ENCODE measurements around the gene EFCAB5. TPM values are rescaled to one million over a fixed set of nuclear protein-coding genes. Genes with fewer than 3 reads are reported as not detected.

EFCAB5 gene
- total and polyA plus RNA-seq, 4 donors = under 0.01 to 0.05 TPM; not detected in 2

GRCh38 chr17:29918016-29918415, 23.4 kb upstream of the EFCAB5 start:
- no peaks in the 10 kb centered on the region for H3K36me3 ChIP-seq (ENCODE audit: control insufficient read depth in 4 of 4, insufficient read depth in 3 of 4, low read depth in 1 of 4, low read length in 3 of 4)
- no peak for TF ChIP-seq CTCF (IDR thresholded peaks at IDR 0.05; ENCODE audit: low read depth, low read length, missing input control)
- no peak for TF ChIP-seq HNF4A (conservative IDR thresholded peaks at IDR 0.05)
- TF ChIP-seq GABPA (IDR thresholded peaks at IDR 0.05 in 1 of 2, conservative IDR thresholded peaks at IDR 0.05 in 1 of 2) = no peak
- no peak for TF ChIP-seq YY1 (IDR thresholded peaks at IDR 0.05)
- no peak for TF ChIP-seq TAF1 (conservative IDR thresholded peaks at IDR 0.05)
- TF ChIP-seq EGR1 (IDR thresholded peaks at IDR 0.05; ENCODE audit: low read depth in 2 of 2) = no peak
- TF ChIP-seq, protein P1, sequence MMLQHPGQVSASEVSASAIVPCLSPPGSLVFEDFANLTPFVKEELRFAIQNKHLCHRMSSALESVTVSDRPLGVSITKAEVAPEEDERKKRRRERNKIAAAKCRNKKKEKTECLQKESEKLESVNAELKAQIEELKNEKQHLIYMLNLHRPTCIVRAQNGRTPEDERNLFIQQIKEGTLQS (IDR thresholded peaks at IDR 0.05) = no peak
- no peak for TF ChIP-seq FOXA2 (IDR thresholded peaks at IDR 0.05)
- TF ChIP-seq, protein P2, sequence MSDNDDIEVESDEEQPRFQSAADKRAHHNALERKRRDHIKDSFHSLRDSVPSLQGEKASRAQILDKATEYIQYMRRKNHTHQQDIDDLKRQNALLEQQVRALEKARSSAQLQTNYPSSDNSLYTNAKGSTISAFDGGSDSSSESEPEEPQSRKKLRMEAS (IDR thresholded peaks at IDR 0.05) = no peak
- TF ChIP-seq REST (IDR thresholded peaks at IDR 0.05) = no peak
- no peak for TF ChIP-seq ZBTB33 (IDR thresholded peaks at IDR 0.05)
- no peak for TF ChIP-seq SP1 (IDR thresholded peaks at IDR 0.05)
- no peak for TF ChIP-seq FOXA1 (IDR thresholded peaks at IDR 0.05)
- no peak for TF ChIP-seq NR2F2 (IDR thresholded peaks at IDR 0.05)
- no peak overlapping the region for H3K9ac ChIP-seq (ENCODE audit: low read depth in 1 of 2, low read length in 2 of 2)
- H3K27ac ChIP-seq (ENCODE audit: low read depth in 1 of 2, low read length in 2 of 2) = no peak overlapping the region
- H3K27me3 ChIP-seq (ENCODE audit: control insufficient read depth in 4 of 4, insufficient read depth in 4 of 4, low read length in 3 of 4) = no peaks in the 10 kb centered on the region
- no peak overlapping the region for H3K4me3 ChIP-seq (ENCODE audit: low read depth in 1 of 3, low read length in 3 of 3)
- no peak for DNase-seq (ENCODE audit: low spot score)
- peaks cover 0 to 4% (median 0%) of the 10 kb centered on the region in 4 donors for H3K4me1 ChIP-seq (ENCODE audit: control insufficient read depth in 4 of 4, insufficient read depth in 4 of 4, low read length in 3 of 4)
- no peaks in the 10 kb centered on the region for H3K9me3 ChIP-seq (ENCODE audit: control insufficient read depth in 4 of 4, low read length in 3 of 4)
- WGBS = 96% methylated on average over 1 of the region's 1 CpG
